ENCODE data around the gene CGRRF1. TPM values are rescaled to one million over a fixed set of nuclear protein-coding genes. Genes with fewer than 3 reads are reported as not detected.

CGRRF1 gene
- total RNA-seq, 1 experiment from 2014 or later, result 9.1 TPM

Other genes starting within 250 kb of the CGRRF1 start
- gene CDKN3, start 112.9 kb upstream of the CGRRF1 start, total RNA-seq (2014; rRNA removed; shearing (Covaris generic)), result 56.7 and 59.6 TPM in 2 replicates
- 98.5 and 116 TPM in 2 replicates for gene CNIH1, start 68.5 kb upstream of the CGRRF1 start, total RNA-seq (2014; rRNA removed; shearing (Covaris generic))
- 64.2 and 73.3 TPM in 2 replicates for gene GMFB, start 20.9 kb upstream of the CGRRF1 start, total RNA-seq (2014; rRNA removed; shearing (Covaris generic))
- 7.6 and 8.5 TPM in 2 replicates for gene SAMD4A, start 57.2 kb downstream of the CGRRF1 start, total RNA-seq (2014; rRNA removed; shearing (Covaris generic))